Inferior parietal cortex (tissue), 1 donor: ENCODE data around the gene JAML.
A peak's percentile ranks its signal among the peaks of the same experiment; 100 is the strongest.

Experiments used
- DNase-seq: peaks from one replicate; pipeline ENCODE4 v3.0.0-alpha.2; 2016; ENCODE audit errors: extremely low spot score

The JAML gene

DNA sequence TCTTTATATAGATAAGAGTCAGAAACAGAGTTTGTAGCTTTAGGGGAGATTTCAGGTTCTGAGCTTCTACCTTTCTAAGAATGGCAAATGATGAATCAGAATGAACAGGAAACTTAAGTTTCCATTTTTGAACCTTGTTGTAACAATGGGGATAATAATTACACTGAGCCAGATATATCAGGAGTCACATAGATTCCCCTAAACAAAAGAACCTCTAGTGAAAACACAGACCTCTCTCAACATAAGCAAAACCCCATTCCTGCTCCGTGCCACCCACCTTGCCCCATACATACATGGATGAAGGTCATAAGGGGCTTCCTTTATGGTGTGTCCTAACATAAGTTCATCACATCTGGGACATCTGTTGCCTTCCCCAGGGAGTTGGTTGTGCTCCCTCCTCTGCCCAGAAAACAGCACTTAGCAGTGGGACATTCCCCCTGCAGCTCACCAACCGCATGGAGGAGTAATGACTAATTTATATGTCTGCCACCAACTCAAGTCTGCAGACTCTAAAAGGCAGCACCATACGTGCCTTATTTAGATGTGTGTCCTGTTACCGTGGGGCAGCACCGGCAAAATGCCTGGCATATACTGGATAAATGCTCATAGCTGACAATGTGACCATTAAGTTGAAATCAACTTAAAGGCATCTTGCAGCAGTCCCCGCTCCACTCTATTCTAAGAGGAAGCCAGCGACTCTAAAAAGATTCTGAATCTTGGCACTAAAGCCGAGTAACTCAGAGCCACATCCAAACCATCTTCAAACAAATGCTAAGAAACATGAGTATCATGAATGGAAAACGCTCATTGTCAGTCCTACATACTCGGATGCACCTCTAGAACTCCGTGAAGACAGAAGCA is 8.0 kb downstream of the JAML start:
- DNase-seq = no peak

DNA sequence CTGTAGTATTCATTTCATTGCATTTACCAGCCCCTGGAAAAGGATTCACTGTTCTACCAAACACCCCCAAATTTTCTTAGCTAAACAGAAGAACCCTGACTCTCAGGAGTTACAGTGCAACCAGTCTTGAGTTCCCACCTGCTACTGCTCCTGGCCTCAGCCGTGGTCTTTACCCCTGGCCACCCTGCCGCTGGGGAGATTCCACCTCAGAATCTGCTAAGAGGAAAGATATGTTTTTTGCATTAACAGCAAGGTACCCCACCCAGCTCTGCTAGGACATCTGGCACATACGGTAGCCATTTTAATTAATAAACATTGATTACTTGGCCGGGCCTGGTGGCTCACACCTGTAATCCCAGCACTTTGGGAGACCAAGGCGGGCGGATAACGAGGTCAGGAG is 9.0 kb downstream of the JAML start:
- DNase-seq = no peak

DNA sequence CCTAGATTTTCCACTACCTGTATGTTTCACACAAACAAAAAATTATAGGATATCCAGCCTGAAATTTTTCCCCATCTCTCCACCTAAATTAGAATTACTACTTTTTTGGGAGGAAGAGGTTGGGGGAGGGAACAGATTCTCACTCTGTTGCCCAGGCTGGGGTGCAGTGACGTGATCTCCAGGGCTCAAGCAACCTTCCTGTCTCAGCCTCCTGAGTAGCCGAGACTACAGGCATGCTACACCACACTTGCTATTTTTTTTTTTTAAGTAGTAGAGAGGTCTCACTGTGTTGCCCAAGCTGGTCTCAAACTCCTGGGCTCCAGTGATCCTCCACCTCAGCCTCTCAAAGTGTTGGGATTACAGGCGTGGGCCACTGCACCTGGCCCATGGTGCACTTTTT is 9.5 kb downstream of the JAML start:
- DNase-seq = no peak

DNA sequence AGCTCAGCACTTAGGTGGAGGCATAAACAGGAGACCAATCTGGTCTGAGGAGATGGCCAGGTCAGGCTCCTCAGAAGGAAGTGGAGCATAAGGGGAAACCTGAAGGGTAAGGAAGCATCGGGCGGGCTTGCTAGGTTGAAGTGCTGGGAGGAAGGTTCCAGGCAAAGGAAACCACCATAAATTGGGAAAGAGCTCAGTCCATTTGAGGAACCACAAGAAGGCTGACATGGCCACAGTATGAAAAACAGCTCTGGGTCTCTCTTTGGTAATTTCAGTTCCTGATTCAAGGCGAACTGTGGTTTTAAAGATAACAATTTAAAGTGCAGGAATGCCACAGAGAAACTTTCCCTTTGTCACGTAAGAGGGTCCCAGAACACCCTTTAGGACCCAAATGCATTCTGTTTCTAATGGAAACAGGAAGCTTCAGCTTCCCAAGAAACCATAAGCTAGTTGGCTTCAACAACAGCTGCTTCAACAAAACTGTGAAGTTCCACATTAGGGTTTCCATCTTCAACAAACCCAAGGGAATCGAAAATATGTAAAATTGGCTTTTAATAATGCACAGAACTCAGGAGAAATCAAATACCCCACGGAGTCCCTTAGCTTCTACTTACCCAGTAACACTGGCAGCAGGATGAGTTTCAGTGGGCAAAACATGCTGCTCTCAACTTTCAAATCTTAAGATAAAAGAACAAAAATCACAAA is 10.4 kb downstream of the JAML start:
- DNase-seq = no peak

DNA sequence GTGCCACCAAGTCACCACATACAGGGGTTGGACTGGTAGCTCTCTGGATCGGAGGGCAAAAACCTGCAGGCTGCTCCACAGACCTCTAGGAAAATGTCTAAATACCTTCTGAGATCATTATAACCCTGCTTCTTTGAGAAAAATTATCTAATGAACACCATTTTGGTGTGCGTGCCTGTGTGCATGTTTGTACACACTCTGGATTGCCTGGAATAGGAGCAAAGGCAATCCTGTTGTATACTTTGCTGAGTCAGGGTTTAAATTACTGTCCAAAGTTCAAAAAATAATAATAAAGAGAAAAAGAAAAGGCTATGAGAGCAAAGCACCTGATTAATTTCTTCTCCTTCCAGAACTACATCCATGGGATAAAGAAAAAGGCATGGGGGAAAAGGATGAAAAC is 11.0 kb downstream of the JAML start:
- DNase-seq = no peak

DNA sequence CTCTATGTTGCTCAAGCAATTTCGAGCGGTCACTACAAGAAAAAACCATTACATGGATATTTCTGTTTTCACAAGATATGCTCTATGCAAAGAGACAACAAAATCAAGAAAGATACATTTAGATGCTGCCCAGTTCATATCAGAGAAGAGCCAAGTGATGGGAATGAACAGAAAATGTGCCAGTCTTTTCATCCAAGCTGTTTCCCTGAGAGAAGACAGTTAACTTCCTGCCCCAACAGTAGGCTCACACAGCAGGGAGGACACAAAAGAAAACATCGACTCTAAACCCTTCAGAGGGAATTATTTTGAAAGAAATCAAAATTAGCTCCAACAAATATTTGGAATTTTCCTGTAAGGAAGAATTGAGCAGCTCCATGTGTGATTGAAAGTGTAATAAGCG is 11.6 kb downstream of the JAML start:
- no peak for DNase-seq

DNA sequence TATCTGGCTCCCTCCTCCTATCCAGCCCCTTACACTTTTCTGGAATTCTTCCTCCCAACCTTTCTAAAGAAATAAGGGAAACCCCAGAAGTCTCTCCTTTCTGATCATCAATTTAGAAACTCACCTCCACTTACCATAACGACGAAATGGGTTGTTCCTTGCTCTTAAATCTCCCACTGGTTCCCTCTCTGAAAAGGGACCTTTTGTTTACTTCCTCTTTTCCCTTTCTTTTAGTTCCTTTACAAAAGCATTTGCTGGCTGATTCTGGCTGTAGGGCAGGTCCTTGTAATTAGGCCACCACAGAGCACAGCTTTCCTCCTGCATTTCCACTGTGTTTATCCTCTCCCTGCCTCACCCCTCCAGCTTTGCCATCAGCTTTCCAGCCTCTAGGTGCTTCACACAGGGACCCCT is 12.0 kb downstream of the JAML start:
- DNase-seq = no peak

DNA sequence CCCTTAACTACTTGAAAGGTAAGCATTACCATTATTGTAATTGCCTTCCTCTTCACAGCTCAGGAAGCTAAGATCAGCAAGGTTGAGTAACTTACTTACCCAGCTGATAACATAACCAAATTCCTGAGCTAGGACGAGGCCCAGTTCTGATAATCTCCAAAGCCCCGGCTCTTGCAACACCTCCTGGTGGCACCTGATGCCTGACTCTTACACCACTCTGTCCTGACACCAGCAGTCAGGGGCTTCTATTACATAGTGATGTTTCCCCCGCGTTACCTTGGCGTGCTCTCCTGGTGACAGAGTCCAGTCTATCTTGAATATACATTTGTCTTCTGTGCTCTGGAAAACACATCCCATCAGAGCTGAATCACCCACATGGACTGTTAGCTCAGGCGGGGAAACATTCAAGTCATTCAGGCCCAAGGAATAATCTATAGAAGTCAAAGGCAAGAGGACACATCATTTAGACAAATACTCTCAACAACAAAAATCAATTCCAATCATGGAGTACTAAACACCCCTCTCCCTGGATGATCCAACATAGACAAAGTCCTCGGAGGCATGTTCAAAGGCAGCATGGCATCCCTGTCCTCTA is 12.6 kb downstream of the JAML start:
- DNase-seq = no peak

DNA sequence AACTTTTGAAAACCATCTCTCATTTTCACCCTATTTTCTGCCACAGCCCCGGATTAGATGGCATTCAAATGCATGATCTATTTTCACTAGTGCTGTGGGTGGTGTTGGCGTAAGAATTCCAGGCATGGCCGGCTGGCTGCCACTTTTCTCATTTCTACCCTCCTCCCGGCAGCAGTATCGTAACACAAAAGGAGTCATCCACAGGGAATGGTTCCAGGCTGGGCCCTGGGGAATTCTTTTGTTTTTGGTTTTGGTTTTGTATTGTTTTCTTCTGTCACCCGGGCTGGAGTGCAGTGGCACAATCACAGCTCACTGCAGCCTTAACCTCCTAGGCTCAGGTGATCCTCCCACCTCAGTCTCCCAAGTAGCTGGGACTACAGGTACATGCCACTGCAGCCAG is 13.8 kb downstream of the JAML start:
- DNase-seq = peak; percentile 31

DNA sequence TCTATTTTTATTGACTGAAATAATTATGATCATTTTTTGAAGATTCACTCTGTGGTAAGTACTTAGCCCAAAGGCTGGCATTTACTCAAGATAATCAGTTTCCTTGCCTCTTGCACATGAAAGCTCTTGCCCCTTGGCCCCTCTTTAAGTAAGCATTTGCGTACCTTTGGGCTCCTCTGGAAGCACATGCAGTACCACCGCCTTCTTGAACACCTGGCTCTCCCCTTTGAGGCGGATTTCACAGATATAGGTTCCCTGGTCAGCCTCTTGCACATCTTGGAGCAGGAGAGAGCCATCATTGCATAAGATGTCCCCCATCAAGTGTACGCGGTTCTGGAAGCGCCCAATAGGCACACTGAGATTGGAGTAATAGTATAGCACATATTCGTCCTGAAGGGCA is 14.5 kb downstream of the JAML start:
- no peak for DNase-seq

DNA sequence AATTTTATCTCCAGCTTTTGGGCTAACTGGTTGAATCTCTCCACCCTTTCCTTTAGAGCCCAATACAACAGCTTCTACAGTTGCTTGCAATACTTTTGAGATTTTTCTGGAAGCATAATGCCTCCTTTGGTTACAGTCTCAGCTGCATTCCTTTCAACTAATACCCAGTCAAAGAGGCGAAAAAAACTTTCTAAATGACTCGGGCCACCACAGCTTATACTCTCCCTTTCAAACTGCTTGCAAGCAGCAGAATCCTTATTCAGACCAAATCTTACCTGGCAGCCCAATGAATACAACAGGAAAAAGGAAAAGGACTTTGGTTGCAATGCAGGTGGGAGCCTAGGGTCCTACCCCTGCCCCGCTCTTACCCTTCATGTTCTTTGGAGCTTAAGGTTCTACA is 15.8 kb downstream of the JAML start:
- no peak for DNase-seq

DNA sequence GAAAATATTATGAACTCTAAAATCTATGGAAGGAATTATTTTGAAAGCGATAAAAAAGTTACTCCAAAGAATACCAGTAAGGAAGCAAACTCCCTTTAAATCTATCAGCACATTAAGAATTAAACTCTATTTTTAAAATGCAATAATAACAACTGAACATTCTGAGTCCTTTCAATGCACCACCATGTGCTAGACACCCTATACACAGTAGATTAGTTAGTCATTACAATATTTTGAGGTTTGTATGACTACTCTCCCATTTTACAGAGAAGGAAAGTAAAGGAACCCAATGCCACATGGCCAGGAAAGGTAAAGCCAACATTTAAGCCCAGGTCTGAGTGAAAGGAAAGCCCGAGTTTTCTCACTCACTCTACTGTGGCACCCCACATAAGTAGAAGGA is 17.7 kb downstream of the JAML start:
- DNase-seq = no peak

DNA sequence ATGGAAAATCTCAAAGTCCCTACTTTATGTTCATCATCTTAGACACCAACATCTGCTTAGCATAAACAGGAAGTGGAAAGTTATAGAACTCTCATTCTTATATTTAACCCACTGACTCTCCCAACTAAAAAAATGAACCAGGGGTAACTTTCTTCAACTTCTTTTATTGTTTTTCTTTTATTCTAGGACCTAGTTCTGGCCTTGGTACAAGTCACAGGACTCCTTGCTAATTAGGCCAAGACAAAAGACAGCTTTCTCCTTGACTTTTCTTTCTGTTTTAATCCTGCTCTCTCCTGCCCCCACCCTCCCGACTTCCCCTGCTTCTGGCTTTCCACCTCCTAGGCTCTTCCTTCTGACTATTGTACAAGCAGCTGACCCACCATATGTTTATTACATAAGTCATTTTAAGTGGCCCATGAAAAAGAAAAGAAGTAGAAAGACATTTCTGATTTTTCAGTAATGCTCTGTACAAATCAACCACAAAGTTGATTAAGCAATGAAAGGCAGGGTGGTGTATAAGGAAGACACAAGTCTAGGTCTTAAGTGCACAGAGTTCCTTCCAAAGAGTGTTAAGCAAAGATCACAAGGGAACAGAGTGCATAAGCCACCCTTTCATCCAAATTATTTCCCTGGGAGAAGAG is 18.3 kb downstream of the JAML start:
- DNase-seq = no peak

DNA sequence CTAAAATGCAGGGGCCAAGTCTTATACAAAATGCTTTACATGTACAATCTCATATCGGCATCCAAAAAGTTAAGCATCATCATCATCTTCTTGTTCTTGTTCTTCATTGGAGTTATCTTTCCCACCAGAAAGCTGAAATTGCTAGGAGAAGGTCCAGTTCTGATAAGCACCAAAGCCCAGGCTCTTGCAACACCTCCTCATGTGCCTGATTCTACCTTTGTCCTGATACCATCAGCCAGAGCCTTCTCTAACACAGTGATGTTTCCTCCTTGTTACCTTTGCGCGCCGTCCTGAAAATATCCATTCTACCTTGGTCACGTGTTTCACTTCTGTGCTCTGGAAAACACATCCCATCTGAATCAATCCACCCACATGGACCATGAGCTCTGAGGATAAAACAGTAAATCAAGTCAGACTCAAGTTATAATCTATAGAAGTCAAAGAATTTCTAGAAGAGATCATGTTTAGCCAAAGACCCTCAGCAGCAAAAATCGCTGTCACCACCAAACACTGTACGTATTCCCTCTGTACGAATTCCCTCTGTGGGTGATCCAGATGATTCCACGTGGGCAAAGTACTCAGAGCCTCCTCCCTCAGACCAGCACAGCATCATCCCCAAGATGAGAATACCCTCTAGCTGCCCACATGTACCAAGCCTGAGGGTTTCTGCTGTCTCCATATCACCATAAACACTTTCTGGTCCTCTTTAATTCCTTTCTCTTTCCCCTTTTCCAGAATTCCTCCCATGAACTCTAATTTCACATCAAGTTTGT is 19.0 kb downstream of the JAML start:
- no peak for DNase-seq

DNA sequence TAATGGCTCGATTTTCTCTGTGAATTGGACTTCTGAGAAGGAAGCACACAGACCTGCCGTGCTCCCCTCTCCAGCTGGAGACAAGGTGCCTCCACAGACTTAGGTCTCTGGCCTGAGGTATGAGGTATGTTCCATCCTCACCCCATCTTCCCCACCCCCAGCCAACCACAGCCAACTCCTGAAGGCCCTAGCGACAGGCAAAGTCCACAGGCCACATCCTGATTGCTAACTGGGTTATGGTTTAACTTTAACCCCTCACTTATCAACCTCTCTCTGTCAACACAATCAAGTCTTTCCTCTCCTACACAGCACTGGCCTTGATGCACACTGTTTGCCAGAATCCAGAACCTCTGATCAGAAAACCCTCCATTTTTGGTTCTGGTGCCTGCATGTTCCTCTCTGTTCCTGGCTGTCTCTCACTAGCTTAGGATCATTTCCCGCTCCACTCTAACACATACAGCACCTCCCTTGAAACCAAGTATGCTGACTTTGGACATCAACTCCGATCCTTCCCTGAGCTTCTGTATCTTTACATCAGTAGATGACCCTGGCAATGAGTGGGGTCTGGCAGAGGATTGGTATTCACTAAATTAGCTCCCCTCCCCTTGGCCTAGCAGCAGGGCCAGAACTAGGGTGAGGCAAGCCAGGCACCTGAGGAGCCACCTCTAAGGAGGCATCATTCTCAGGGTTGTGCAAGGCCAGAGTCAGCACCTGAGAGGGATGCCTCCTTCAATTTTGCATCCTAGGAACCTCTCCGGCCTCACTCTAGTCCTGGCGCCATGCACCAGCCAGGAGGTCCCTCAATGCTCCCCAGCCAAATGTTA is 22.0 kb downstream of the JAML start:
- no peak for DNase-seq

DNA sequence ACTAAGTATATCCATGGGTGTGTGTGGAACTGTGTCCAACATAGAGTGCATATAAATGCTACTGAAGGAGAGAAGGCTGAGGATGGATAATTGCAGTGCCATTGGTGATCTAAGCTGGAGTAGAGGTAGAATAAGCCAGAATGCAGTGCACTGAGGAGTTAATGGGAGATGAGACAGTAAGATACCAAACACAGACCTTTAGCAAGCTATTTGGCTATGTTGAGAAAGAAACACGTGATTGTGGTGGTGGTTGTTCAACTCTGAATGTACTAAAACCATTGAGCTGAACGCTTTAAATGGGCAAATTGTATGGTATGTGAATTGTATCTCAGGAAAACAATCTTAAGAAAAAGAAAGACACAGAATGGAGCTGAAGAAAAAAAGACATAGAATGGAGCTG is 22.8 kb downstream of the JAML start:
- no peak for DNase-seq

DNA sequence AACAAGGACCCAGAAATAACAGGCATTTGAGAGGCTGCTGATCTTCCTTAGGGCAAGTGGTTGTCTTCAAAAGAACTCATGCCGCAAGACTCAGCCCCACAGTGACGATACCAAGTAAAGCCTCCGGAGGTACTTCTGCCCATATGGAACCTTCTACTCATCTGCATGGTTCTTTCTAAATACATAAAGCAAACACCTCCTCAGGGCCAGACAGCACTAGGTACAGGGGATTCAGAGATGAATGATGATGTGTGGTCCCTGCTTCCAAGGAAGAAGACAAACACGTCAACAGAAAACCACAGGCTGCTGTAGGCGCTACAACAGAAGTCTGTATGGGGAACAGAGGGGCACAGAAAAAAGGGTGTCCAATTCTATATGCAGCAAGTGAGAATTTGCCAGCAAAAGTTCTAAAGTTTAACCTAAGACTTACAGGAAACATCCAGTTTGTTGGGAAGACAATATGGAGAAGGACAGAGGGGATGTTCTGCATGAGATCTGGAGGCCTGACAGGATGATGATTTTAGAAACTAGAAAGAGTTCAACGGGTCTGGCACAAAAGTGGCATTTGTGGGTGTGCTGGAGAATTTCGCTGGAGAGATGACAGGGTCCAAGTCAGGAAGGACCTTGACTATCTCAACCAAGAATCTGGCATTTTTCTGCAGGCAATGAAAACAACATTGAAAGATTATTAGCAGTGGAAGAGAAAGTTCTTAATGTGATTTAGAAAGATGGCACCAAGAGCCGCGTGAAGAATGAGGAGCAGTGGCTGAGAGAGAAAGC is 23.7 kb downstream of the JAML start:
- DNase-seq = no peak

DNA sequence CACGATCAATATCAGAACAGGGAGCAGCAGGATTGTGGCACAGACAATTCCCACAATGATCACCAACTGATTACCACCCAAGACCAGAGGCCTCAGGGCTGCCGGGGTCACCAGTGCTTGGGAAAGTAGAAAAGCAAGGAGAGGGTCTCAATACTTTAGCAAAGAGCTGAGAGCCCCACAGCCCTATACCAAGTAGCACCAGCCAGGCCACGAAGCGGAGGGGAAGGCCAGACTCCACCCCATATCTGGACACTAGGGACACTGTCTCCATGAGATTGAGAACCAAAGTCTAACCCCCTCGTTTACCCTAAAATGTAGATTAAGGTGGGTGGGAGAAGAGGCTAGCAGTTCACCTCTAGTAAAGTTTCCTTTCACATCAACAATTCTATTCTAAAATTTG is 24.3 kb downstream of the JAML start:
- no peak for DNase-seq

DNA sequence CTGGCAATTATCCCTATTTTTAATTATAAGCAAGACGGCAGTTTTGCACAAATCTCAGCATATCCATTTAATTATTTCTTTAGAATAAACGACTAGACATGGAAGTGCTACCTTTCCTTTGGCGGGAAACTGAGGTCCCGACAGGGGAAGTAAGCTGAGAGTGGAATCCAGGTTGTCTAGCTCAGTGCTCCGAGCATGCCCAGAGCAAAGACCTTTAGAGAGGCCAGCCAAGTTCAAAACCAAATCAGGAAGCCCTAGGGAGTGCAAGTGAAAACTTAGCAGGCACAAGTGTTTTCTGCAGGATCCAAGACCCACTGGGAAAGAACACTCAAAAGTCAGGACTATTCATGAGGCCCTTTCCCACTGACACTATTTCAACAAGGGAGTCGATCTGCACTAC is 25.7 kb downstream of the JAML start:
- no peak for DNase-seq

DNA sequence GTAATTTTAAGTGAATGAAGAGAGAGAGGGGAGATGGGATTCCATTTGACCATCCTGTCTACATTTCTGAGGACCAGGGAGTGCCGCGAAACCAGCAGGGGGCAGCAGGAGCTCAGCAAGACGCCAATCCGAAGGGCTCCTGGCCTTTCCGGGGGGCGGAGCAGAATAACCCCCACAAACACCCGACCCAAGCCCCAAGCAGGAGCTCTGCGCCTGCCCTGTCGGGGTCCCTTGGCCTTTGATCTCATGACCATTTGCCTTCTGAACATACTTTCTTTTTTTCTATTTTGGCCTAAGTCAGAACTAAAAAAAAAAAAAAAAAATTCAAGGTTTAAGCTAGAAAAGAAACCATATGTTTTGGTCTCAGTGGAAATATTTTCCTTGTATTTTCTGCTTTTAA is 26.4 kb downstream of the JAML start:
- DNase-seq = peak; percentile 77
